H1 (cell line): ENCODE measurements around the gene PTPRT.

Experiments used
- EP300 ChIP-seq, 2 experiments: IDR thresholded peaks; 1 replicate in 1 of 2; 2 replicates in 1 of 2; pipeline ENCODE4 v1.6.1; 2011 to 2012; ENCODE audit warnings: low read depth in 2 of 2, low read length in 2 of 2, mild to moderate bottlenecking in 2 of 2, borderline replicate concordance in 1 of 2, inconsistent platforms in 1 of 2, moderate library complexity in 1 of 2
- EZH2 ChIP-seq: fragments of 200-600 bp; sonication (generic); IDR thresholded peaks from 2 replicates; pipeline ENCODE4 v1.7.1; 2012; ENCODE audit warnings: low read depth, mild to moderate bottlenecking, moderate library complexity, low read length, inconsistent platforms; ENCODE audit not compliant: severe bottlenecking
- HDAC6 ChIP-seq: IDR thresholded peaks from one replicate; pipeline ENCODE4 v1.7.1; 2012; ENCODE audit warnings: low read depth, mild to moderate bottlenecking, inconsistent platforms, low read length, moderate library complexity
- JUND ChIP-seq: IDR thresholded peaks from 2 replicates; pipeline ENCODE4 v1.6.1; 2011; ENCODE audit warnings: mild to moderate bottlenecking, improper control_type of control experiment, low read length
- POLR2A ChIP-seq, 2 experiments: IDR thresholded peaks; 1 replicate in 1 of 2; 2 replicates in 1 of 2; pipeline ENCODE4 v1.6.1; 2011; ENCODE audit warnings: low read depth in 2 of 2, low read length in 2 of 2, mild to moderate bottlenecking in 2 of 2; ENCODE audit errors: control extremely low read depth in 1 of 2
- RAD21 ChIP-seq, 2 experiments: IDR thresholded peaks in 1 of 2; conservative IDR thresholded peaks in 1 of 2; 2 replicates each; pipeline ENCODE4 v1.6.1; 2011; ENCODE audit warnings: low read depth in 2 of 2, low read length in 2 of 2, improper control_type of control experiment in 1 of 2, inconsistent platforms in 1 of 2, mild to moderate bottlenecking in 1 of 2, moderate library complexity in 1 of 2
- SAP30 ChIP-seq: fragments of 300-600 bp; sonication (generic); IDR thresholded peaks from 2 replicates; pipeline ENCODE4 v1.7.1; 2012; ENCODE audit warnings: low read length, moderate library complexity, mild to moderate bottlenecking, inconsistent platforms; ENCODE audit not compliant: insufficient read depth, insufficient replicate concordance
- SIN3A ChIP-seq, 2 experiments: IDR thresholded peaks in 1 of 2; conservative IDR thresholded peaks in 1 of 2; 2 replicates each; pipeline ENCODE4 v1.6.1; 2011 to 2012; ENCODE audit warnings: low read length in 2 of 2, improper control_type of control experiment in 1 of 2, low read depth in 1 of 2, mild to moderate bottlenecking in 1 of 2
- SP1 ChIP-seq: IDR thresholded peaks from 2 replicates; pipeline ENCODE4 v1.6.1; 2011; ENCODE audit warnings: low read depth, low read length
- TCF12 ChIP-seq: IDR thresholded peaks from 2 replicates; pipeline ENCODE4 v1.6.1; 2011; ENCODE audit warnings: low read depth, mild to moderate bottlenecking, low read length
- TF ChIP-seq, protein P1 (sequence below), 3 experiments: IDR thresholded peaks; 1 replicate in 2 of 3; 2 replicates in 1 of 3; pipeline versions ENCODE4 v1.5.1 to v1.6.1; 2011; ENCODE audit warnings: low read length in 3 of 3, mild to moderate bottlenecking in 3 of 3, inconsistent platforms in 2 of 3, low read depth in 1 of 3, moderate library complexity in 1 of 3; ENCODE audit not compliant: insufficient read depth in 1 of 3; ENCODE audit errors: control extremely low read depth in 1 of 3
- TF ChIP-seq, protein P2 (sequence below): IDR thresholded peaks from 2 replicates; pipeline ENCODE4 v1.6.1; 2012; ENCODE audit warnings: inconsistent platforms

DNA sequence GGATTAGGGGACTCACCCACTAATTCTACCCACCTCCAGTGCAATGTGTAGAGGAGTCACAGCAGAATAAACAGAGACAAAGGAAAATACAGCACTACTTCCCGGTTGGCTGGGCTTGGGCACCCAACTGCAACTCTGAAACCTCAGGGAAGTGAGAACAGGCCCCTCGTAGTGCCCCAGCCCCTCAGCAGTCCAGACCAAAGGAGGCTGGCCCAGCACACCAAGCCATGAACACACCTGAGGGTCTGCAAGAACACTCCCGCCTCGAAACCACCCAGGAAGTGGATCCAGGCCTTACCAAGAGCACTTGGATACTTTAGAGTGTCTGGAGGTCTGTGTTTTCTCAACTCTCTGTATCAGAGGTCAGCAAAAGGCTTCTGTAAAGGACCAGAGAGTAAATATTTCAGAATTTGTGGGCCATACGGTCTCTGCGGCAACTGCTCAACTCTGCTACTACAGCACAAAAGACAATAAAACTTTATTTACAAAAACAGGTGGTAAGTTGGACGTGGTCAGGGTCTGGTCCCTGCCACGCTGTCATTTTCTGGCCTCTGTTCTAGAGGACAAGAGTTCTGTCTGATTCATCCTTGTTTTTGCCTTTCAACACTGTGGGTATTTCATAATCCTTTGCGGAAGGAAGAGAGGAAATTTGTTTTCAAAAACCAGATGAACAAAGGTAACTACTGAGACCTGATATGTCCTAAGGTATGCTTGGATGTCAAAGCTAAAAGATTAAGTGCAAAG, 154.6 kb downstream of the PTPRT start:
- TF ChIP-seq SP1: no peak
- TF ChIP-seq POLR2A (IDR thresholded peaks at IDR 0.05; ENCODE audit: control extremely low read depth in 1 of 2, low read depth in 2 of 2, low read length in 2 of 2): no peak
- TF ChIP-seq HDAC6: no peak
- TF ChIP-seq, protein P1, sequence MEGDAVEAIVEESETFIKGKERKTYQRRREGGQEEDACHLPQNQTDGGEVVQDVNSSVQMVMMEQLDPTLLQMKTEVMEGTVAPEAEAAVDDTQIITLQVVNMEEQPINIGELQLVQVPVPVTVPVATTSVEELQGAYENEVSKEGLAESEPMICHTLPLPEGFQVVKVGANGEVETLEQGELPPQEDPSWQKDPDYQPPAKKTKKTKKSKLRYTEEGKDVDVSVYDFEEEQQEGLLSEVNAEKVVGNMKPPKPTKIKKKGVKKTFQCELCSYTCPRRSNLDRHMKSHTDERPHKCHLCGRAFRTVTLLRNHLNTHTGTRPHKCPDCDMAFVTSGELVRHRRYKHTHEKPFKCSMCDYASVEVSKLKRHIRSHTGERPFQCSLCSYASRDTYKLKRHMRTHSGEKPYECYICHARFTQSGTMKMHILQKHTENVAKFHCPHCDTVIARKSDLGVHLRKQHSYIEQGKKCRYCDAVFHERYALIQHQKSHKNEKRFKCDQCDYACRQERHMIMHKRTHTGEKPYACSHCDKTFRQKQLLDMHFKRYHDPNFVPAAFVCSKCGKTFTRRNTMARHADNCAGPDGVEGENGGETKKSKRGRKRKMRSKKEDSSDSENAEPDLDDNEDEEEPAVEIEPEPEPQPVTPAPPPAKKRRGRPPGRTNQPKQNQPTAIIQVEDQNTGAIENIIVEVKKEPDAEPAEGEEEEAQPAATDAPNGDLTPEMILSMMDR (IDR thresholded peaks at IDR 0.05; ENCODE audit: control extremely low read depth in 1 of 3, insufficient read depth in 1 of 3, low read depth in 1 of 3, low read length in 3 of 3): no peak
- no peak for TF ChIP-seq TCF12
- no peak for TF ChIP-seq RAD21 (IDR thresholded peaks at IDR 0.05 in 1 of 2, conservative IDR thresholded peaks at IDR 0.05 in 1 of 2; ENCODE audit: low read depth in 2 of 2, low read length in 2 of 2)
- TF ChIP-seq EZH2: no peak
- TF ChIP-seq EP300 (IDR thresholded peaks at IDR 0.05; ENCODE audit: borderline replicate concordance in 1 of 2, low read depth in 2 of 2, low read length in 2 of 2): no peak
- TF ChIP-seq SIN3A (conservative IDR thresholded peaks at IDR 0.05 in 1 of 2, IDR thresholded peaks at IDR 0.05 in 1 of 2; ENCODE audit: low read depth in 1 of 2, low read length in 2 of 2): no peak
- no peak for TF ChIP-seq SAP30
- no peak for TF ChIP-seq JUND
- TF ChIP-seq, protein P2, sequence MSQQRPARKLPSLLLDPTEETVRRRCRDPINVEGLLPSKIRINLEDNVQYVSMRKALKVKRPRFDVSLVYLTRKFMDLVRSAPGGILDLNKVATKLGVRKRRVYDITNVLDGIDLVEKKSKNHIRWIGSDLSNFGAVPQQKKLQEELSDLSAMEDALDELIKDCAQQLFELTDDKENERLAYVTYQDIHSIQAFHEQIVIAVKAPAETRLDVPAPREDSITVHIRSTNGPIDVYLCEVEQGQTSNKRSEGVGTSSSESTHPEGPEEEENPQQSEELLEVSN: no peak
